Measurements from ENCODE around the gene NMUR1. TPM values are rescaled to one million over a fixed set of nuclear protein-coding genes. Genes with fewer than 3 reads are reported as not detected.

Gene NMUR1
- total RNA-seq, 1 donor from 2014 or later: 1.7 TPM

DNA sequence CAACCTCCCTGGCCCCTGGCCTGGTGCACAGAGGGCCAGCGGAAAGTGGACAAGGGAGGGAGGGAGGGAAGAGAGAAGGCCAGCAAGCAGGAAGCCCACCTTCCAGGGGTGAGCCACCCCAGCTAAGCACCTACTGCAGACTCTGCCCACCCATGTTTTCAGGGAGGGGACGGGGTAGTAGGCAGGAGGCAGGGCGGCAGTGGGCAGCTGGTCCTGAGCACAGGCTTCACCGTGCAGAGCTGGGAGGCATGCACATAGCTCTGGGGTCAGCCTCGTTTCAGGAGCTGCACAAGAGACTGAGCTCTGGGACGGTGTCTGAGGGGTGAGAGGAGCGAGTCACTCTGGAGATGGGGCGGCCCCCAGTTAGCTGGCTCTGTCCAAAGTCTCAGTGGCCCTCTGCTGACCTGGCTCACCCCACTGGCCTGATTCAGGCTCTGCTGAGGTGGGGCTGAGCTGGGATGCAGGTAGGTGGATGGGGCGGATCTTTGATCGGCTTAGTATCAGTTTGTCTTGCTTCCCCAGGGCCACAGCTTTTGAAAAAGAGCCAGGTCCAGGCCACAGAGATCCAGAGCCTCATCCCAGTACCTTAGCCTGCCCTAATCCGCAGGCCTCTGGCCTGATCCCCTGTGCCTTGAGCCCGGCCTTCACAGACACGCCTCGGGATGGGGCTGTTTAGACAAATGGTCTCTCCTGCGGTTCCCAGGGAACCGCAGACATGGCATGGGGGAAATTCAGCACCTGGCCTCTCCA, 3.7 kb downstream of the NMUR1 start:
- no peak for DNase-seq (ENCODE audit: low spot score)

DNA sequence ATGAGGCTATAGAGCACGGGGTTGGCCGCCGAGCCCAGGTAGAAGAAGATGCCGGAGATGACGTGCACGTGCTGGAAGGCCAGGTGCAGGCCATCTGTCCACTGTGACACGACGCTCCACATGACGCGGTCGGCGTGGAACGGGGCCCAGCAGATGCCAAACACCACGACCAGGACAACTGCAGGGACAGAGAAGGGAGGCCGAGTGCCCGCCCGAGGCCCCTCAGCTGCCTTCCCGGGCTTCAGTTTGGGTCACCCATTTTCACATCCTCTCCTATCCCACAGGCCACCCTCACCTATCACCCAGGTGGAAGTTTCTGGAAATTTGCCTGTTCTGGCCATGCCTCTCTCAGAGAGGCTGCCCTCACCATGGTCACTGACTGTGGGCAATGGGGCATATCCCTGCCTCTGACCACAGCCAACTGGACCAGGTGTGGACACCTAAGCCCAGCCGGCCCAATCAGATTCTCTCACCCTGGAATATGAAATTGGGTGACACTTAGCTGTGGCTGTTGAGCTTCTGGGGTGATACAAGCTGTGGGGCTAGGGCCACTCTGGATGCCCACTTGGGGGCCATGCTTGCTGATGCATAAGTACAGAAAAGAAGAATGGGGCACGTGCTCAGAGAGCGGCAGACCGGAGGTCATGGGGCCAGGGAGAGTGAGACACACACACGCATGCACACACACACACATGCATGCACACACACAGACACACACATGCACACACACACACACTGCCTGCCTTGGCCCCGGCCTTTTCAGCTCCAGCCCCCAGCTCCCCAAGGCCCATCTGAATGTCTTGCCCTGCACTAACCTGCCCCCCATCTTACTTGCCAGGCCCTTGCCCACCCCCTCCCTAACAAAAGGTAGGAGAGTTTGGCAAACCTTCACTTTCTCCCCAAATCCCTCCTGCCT, 4.7 kb downstream of the NMUR1 start:
- DNase-seq (ENCODE audit: low spot score): no peak

DNA sequence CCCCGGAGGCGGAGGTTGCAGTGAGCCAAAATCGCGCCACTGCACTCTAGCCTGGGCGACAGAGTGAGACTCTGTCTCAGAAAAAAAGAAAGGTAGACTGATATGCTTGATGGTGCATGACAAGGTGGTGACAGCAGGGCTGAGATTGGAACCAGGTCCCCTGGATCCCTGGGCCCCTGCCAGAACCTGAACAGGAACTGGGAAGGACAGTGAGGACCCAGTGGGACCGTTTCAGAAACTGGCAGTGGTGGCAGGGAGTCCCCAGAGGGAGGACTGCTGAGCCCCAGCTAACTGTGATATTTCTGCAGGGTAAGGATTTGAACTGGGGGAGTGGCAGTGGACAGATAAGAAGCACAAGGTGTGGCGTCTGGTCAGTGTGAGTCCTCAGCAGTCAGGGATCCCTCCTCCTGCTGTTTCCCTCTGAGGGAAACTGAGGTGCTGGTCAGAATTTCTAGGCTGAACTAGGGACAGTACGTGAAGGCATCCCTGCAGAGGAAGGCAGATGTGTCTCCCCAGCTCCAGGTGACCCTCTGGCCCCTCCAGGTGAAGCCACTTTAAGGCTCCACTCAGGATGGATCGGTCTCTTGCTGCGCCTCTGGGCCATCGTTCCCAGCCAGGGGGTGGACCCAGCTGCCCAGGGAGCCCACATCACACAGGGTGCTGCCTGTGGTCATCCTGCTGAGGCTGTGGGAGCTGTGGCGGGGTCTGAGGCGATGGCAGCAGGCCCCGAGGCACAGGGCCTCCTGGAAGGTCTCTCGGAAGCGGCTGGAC, 5.6 kb downstream of the NMUR1 start:
- no peak for DNase-seq (ENCODE audit: low spot score)

DNA sequence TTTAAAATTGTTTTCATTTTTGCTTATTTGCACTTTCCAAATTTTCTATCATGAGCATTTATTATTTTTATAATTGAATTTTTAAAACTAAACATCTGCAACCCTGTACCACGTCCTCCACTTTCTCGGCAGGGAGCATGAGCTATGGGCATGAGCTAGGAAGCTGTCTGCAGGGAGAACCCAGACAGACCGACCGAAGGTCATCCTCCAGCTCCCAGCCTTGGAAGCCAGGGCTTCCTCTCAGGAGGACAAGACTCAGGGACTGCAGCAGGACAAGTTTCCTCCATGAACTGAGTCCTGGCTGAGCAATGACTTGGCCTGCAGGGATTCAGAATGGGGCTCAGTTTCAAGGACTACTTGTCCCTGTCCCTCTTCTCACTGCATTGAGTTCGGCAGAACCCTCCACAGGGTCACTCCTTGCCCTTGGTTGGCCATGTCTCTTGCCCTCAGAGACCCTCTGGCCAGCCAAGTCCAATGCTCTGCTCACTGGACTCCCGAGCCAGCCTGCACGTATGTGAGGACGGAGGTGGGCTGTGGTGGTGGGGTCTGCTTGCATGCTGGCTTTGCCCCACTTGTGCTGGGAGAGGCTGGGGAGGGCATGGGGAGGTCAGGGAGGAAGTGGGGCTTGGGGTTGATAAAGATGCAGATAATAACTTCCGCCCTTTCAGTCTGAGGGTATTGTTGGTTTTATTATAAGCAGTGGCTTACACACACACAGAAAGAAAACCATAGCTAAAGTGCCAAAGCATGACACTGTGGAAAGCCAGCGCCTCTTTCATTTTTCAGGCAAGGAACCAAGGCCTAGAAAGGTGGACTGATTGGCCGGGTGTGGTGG, 6.6 kb downstream of the NMUR1 start:
- DNase-seq (ENCODE audit: low spot score): no peak

GRCh38 chr2:231522418-231523180, 7.6 kb downstream of the NMUR1 start:
- DNase-seq (ENCODE audit: low spot score): no peak

- no peak for DNase-seq (ENCODE audit: low spot score)
These were observed 8.8 kb downstream of the NMUR1 start for GRCh38 chr2:231521443-231521842.

DNA sequence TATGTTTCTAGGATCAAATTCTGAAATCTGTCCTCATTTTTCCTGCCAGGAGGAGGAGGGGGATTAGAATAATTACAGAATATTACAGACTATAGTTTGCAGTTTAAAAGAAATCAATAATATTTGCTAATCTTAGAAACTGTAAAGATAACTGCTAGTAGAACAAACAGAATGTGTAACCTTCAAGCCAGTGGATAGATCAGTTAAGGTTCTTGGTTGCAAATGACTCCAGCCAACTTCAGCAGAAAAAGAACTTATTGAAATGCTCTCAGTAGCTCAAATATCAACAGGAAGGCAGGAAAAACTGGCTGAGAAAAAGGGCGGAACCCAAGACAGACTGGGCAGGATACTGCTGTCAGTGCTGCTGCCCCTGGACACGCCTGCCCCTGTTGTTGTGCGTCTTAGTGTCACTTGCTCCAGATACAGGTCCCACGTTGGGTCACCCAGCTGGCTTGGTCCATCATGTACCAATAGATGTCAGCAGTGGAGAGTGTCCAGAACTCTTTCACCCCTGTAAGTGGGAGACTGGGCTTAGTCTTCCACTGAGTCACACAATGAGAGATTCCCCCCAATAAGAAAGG, 10.2 kb downstream of the NMUR1 start:
- DNase-seq (ENCODE audit: low spot score): no peak

GRCh38 chr2:231518771-231519170, 11.5 kb downstream of the NMUR1 start:
- DNase-seq (ENCODE audit: low spot score): no peak

DNA sequence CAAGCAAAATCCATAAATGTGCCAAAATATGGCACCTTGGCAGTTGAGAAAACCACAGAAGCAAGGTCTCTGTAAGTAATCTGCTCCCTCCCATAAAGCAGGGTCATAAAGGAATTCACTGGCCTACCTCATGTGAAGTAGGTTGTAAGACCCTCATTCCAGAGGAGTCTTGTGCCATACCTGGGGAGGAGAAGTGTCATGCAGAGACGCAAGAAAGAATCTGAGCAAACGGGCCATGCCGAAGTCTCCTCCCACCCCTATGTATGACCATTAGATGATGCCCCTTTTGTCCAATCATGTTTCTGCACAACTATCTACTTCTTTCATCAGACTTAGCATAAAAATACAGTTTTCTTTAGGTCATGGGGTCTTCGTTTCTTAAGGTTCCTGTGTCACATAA, 14.6 kb downstream of the NMUR1 start:
- no peak for DNase-seq (ENCODE audit: low spot score)

GRCh38 chr2:231514951-231515297, 15.3 kb downstream of the NMUR1 start:
- DNase-seq (ENCODE audit: low spot score): no peak

DNA sequence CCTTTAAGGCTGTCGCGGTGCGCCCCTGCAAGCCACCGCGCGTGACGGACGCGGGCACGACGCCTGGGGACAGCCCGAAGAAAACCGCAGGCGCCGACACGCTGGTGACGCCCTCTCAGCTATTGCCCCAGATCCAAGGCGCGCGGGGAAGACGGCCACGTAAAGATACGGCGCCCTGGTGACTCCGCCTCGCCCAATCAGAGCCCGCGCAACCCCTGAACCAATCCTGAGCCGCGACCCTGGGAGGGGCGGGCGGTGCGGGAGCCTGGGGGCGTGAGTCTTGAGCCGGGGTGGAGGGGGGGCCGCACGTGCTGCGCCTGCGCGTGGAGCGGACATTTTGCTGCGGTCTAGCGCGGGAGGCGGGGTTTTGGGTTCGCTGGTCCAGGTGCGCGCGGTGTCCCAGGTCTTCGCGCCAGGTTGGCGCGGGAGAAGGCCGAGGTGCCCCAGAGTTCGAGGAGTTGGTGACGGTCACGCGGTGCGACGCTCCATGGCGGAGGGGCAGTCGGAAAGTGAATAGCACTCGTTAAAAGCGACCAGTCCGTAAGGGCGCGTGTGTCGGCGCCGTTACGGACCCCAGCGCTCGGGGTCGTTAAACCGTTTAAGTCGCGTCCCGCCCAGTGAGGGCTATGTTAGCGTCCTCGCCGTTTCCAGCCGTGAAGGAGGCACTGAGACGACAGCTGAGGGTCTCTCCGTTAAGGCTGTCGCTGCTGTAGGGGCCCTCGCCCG, 15.9 kb downstream of the NMUR1 start:
- peak; percentile 98 for DNase-seq (ENCODE audit: low spot score)

GRCh38 chr2:231513746-231514224, 16.5 kb downstream of the NMUR1 start:
- no peak for DNase-seq (ENCODE audit: low spot score)

DNA sequence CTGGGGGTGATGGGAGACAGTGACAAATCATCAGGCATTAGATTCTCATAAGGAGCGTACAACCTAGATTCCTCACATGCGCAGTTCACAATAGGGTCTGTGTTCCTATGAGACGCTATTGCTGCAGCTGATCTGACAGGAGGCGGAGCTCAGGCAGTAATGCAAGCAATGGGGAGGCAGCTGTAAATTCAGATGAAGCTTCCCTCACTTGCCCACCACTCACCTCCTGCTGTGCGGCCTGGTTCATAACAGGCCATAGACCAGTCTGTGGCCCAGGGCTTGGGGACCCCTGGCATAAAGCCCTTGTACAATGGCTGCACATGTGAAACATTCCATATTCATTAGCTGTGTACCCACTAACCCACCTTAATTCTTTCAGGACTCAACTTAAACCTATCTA, 18.0 kb downstream of the NMUR1 start:
- DNase-seq (ENCODE audit: low spot score): no peak

DNA sequence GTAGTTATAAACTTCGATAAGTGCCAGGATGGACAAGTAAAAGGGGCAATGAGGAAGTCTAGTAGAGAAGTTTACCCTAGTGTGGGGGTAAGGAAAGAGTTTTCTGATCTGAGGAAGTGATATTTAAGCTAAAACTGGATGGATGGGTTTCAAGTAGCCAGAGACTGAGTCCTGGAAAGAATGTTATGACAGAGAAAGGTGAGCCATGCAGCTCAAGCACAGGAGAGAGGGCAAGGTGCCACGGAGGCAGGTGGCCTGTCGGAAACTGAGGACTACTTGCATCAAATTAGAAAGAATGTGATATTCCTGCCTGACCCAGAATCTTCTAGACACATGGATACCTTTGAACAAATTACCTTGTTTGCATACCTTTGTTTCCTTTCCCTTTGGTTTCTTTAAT, 26.5 kb downstream of the NMUR1 start:
- DNase-seq (ENCODE audit: low spot score): no peak

GRCh38 chr2:231502596-231502995, 27.6 kb downstream of the NMUR1 start:
- no peak for DNase-seq (ENCODE audit: low spot score)

GRCh38 chr2:231497651-231498050, 32.6 kb downstream of the NMUR1 start:
- no peak for DNase-seq (ENCODE audit: low spot score)

GRCh38 chr2:231494669-231495068, 35.6 kb downstream of the NMUR1 start:
- no peak for DNase-seq (ENCODE audit: low spot score)

- no peak for DNase-seq (ENCODE audit: low spot score)
These were observed 39.4 kb downstream of the NMUR1 start for GRCh38 chr2:231490801-231491200.

DNA sequence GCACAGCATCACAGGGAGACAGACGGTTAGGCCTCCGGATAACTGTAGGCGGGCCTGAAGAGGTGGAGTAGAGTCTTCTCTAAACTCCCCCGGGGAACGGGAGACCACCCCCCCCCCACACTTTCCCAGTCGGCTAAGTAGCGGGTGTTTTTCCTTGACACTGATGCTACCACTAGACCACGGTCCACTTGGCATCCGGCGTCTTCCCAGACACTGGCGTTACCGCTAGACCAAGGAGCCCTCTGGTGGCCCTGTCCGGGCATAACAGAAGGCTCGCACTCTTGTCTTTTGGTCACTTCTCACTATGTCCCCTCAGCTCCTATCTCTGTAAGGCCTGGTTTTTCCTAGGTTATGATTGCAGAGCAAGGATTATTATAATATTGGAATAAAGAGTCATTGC, 40.3 kb downstream of the NMUR1 start:
- DNase-seq (ENCODE audit: low spot score): no peak

Data from umbilical cord (tissue), 2 donors.